Measurements from ENCODE around the gene TBC1D2.
"Not testable (repeated sequence)": the region's sequence is repeated elsewhere in the genome, so short reads cannot be mapped to it uniquely, and the experiment has no call there.

The TBC1D2 gene

GRCh38 chr9:98283143-98283542 is 27.7 kb upstream of the TBC1D2 start:
- H3K4me1 Mint-ChIP-seq (ENCODE audit: low read depth); H3K27ac Mint-ChIP-seq; H3K27me3 Mint-ChIP-seq; H3K36me3 Mint-ChIP-seq (ENCODE audit: low read depth); H3K9me3 Mint-ChIP-seq; H3K4me3 Mint-ChIP-seq: not testable (repeated sequence)

DNA sequence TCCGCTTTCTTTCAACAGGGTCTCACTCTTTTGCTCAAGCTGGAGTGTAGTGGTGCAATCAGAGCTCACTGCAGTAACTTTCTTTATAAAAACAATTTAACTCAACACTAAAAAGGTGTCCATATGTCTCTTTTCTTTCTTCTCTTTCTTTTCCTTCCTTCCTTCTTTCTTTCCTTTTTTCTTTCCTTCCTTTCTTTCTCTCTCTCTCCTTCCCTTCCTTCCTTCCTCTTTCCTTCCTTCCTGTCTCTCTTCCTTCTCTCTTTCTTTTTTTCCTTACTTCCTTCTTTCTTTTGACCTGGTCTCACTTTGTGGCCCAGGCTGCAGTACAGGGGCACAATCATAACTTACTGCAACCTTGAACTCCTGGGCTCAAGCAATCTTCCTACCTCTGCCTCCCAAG is 25.8 kb upstream of the TBC1D2 start:
- H3K27me3 Mint-ChIP-seq = peaks cover 16% of the 10 kb centered on the region

DNA sequence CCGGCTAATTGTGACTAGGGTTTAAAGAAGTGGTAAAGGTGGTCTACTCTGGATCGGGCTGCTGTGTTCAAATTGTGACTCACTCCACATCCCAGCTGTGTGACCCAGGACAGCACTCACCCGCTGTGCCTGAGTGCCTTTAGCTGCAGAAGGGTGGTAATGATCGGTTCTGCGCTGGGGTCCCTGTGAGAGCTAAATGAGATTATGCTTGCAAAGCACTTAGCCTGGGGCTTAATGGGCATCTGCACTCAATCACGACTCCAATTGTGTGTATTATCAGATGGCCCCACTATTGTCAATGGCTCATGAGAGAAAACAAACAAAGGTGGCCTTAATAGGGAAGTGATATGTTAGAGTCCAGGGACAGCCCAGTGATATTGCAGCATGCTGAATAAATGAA is 25.1 kb upstream of the TBC1D2 start:
- H3K4me1 Mint-ChIP-seq (ENCODE audit: low read depth) = no peaks in the 10 kb centered on the region
- no peaks in the 10 kb centered on the region for H3K36me3 Mint-ChIP-seq (ENCODE audit: low read depth)
- H3K27ac Mint-ChIP-seq = no peak overlapping the region
- H3K4me3 Mint-ChIP-seq = no peak overlapping the region
- H3K27me3 Mint-ChIP-seq = peaks cover 16% of the 10 kb centered on the region
- H3K9me3 Mint-ChIP-seq = no peaks in the 10 kb centered on the region

More for the DNA sequence above, 25.8 kb upstream of the TBC1D2 start:
- no peaks in the 10 kb centered on the region for H3K4me1 Mint-ChIP-seq (ENCODE audit: low read depth)
- no peaks in the 10 kb centered on the region for H3K9me3 Mint-ChIP-seq
- no peak overlapping the region for H3K27ac Mint-ChIP-seq
- H3K36me3 Mint-ChIP-seq (ENCODE audit: low read depth) = no peaks in the 10 kb centered on the region
- no peak overlapping the region for H3K4me3 Mint-ChIP-seq

- Mint-ChIP-seq H3K36me3 (ENCODE audit: low read depth) (no peaks in the 10 kb centered on the region), H3K4me3 (no peak overlapping the region)
These were observed 24.7 kb upstream of the TBC1D2 start for GRCh38 chr9:98280162-98280561.

GRCh38 chr9:98276907-98277469 is 21.5 kb upstream of the TBC1D2 start:
- H3K4me3 Mint-ChIP-seq = no peak overlapping the region
- H3K36me3 Mint-ChIP-seq (ENCODE audit: low read depth) = no peaks in the 10 kb centered on the region

More at GRCh38 chr9:98280162-98280561, 24.7 kb upstream of the TBC1D2 start:
- peaks cover 16% of the 10 kb centered on the region for H3K27me3 Mint-ChIP-seq
- no peak overlapping the region for H3K27ac Mint-ChIP-seq
- H3K9me3 Mint-ChIP-seq = no peaks in the 10 kb centered on the region
- no peaks in the 10 kb centered on the region for H3K4me1 Mint-ChIP-seq (ENCODE audit: low read depth)

DNA sequence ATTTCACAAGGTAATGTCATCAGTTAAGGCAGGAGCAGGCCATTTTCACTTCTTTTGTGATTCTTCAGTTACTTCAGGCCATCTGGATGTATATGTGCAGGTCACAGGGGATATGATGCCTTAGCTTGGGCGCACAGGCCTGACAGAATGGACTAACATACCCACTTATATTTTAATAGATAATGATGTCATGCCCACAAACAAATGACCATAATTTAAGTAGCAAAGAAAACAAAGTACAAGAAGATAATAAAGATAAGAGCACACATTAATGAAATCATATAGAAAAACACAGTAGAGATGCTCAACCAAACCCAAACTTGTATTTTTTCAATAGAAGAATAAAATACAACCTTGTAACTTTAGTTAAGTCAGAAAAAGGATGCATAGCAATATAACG is 19.7 kb upstream of the TBC1D2 start:
- Mint-ChIP-seq H3K27me3 (peaks cover 8% of the 10 kb centered on the region), H3K36me3 (ENCODE audit: low read depth) (no peaks in the 10 kb centered on the region), H3K27ac (no peak overlapping the region), H3K9me3 (no peaks in the 10 kb centered on the region), H3K4me1 (ENCODE audit: low read depth) (no peaks in the 10 kb centered on the region), H3K4me3 (no peak overlapping the region)

More at GRCh38 chr9:98276907-98277469, 21.5 kb upstream of the TBC1D2 start:
- Mint-ChIP-seq H3K27me3 (peaks cover 15% of the 10 kb centered on the region), H3K9me3 (no peaks in the 10 kb centered on the region), H3K27ac (no peak overlapping the region), H3K4me1 (ENCODE audit: low read depth) (no peaks in the 10 kb centered on the region)

DNA sequence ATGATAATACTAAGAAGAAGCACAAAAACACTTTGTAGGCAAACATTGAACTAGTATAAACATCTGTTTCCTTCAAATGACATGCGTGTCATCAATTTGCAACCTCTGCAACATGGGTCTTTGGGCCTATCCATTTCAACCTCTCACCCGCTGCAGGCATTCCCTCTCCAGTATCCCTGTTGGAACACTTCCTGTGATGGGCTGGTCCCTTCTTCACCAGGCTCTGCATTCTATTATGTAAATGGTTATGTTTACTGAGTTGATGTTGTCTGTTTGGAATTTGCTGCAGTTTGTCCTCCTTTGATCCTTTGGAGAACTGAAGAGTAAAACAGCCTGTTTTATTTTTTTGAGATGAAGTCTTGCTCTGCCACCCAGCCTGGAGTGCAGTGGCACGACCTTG is 16.6 kb upstream of the TBC1D2 start:
- Mint-ChIP-seq H3K36me3 (ENCODE audit: low read depth) (no peaks in the 10 kb centered on the region), H3K27me3 (peaks cover 13% of the 10 kb centered on the region), H3K4me1 (ENCODE audit: low read depth) (no peaks in the 10 kb centered on the region), H3K9me3 (no peaks in the 10 kb centered on the region), H3K4me3 (no peak overlapping the region), H3K27ac (no peak overlapping the region)

- H3K27me3 Mint-ChIP-seq = peaks cover 11% of the 10 kb centered on the region
- H3K4me3 Mint-ChIP-seq = no peak overlapping the region
- H3K4me1 Mint-ChIP-seq (ENCODE audit: low read depth) = no peaks in the 10 kb centered on the region
- H3K36me3 Mint-ChIP-seq (ENCODE audit: low read depth) = no peaks in the 10 kb centered on the region
- no peak overlapping the region for H3K27ac Mint-ChIP-seq
- no peaks in the 10 kb centered on the region for H3K9me3 Mint-ChIP-seq
These were observed 16.0 kb upstream of the TBC1D2 start for GRCh38 chr9:98271479-98271878.

DNA sequence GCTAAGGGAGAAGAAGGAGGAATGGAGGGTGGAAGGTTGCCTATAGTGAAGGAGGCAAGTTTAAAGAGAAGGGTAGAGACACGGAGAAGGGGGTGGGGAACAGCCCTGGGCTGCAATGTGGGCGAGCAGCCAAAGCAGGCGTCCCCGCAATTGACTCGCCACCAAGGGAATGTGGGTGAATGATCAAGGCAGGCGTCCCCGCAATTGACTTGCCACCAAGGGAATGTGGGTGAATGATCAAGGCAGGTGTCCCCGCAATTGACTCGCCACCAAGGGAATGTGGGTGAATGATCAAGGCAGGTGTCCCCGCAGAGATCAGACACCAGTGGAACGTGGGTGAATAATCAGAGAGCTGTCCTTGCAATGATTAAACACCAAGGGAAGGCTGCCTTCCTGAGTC is 14.8 kb upstream of the TBC1D2 start:
- not testable (repeated sequence) for H3K4me1 Mint-ChIP-seq (ENCODE audit: low read depth); H3K9me3 Mint-ChIP-seq; H3K27me3 Mint-ChIP-seq; H3K36me3 Mint-ChIP-seq (ENCODE audit: low read depth); H3K4me3 Mint-ChIP-seq; H3K27ac Mint-ChIP-seq

GRCh38 chr9:98269652-98270051 is 14.2 kb upstream of the TBC1D2 start:
- not testable (repeated sequence) for H3K27ac Mint-ChIP-seq; H3K36me3 Mint-ChIP-seq (ENCODE audit: low read depth); H3K27me3 Mint-ChIP-seq

DNA sequence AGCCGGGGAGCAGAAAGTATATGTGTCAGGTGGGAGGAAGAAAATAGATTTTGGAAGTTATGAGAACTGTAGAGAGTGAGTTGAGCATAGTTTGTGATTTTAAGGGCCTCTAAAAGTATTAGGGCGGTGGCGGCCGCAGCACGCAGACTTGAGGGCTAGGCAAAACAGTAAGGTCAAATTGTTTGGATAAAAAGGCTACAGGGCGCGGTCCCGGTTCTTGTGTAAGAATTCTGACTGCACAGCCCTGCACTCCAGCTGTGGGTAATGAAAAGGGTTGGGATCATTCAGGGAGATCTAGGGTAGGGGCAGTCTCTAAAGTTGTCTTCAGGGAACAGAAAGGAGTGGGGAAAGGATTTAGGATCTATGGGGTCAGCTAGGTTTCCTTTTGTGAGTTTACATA is 12.1 kb upstream of the TBC1D2 start:
- not testable (repeated sequence) for H3K4me3 Mint-ChIP-seq; H3K27me3 Mint-ChIP-seq; H3K27ac Mint-ChIP-seq; H3K36me3 Mint-ChIP-seq (ENCODE audit: low read depth); H3K4me1 Mint-ChIP-seq (ENCODE audit: low read depth); H3K9me3 Mint-ChIP-seq

More at GRCh38 chr9:98269652-98270051, 14.2 kb upstream of the TBC1D2 start:
- not testable (repeated sequence) for H3K4me3 Mint-ChIP-seq; H3K9me3 Mint-ChIP-seq; H3K4me1 Mint-ChIP-seq (ENCODE audit: low read depth)

- H3K4me1 Mint-ChIP-seq (ENCODE audit: low read depth) = no peaks in the 10 kb centered on the region
- no peaks in the 10 kb centered on the region for H3K36me3 Mint-ChIP-seq (ENCODE audit: low read depth)
- peaks cover 3% of the 10 kb centered on the region for H3K27me3 Mint-ChIP-seq
- H3K9me3 Mint-ChIP-seq = no peaks in the 10 kb centered on the region
- no peak overlapping the region for H3K27ac Mint-ChIP-seq
- no peak overlapping the region for H3K4me3 Mint-ChIP-seq
These were observed 9.1 kb upstream of the TBC1D2 start for GRCh38 chr9:98264516-98264915.

DNA sequence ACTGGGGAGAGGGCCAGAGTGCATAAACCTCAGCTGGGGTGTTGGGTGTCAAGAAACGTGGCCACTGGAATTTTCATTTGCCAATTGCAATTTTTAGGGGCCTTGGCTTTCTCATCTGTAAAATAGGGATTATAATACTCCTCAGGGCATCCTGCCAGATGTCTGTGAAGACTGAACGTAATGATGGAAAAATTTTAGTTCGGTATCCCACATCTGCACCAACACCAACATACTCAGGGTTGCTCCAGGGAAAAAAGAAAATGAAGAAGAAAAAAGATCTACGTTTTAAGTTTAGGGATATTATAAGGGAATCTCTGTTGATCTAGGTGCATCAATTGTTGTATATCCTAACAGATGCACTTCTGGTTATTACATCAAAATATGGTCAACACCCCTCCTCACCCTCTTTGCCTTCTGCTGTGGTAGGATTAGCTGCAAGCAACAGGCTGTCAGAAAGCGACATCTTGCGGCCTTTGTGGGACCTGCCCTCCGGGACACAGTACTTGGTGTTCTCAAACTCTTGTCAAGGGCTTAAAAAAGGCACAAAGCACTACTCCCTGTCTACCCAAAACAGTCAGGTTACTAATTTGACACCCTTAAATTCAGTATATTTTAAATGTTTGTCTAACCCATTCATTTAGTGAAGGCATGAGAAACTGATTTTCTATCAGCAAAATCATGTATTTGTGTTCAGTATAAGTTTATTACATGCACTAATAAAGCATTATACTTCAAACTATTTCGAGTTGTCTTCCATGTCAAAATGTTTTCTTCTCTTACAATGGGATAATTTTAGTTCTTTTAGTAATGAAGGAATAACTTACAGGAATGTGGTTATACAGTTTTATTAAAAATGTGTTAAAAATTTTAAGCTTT is 8.3 kb upstream of the TBC1D2 start:
- H3K9me3 Mint-ChIP-seq = no peaks in the 10 kb centered on the region
- no peaks in the 10 kb centered on the region for H3K4me1 Mint-ChIP-seq (ENCODE audit: low read depth)

DNA sequence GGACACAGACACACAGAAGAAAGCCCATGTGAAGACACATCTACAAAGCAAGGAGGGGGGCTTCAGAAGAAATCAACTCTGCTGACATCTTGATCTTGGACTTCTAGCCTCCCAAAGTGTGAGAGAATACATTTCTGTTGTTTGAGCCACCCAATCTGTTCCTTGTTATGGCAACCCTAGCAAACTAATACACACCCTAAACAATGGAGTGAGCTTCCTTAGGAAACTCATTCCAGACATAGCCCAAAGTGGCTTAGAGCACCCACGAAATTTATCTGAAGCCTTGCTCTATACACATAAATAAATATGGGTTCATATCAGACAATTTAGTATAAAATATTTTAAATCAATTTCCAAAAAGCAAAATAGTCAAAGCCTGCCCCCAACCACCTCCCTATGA is 7.6 kb upstream of the TBC1D2 start:
- Mint-ChIP-seq H3K4me3 (no peak overlapping the region), H3K27ac (no peak overlapping the region), H3K27me3 (no peaks in the 10 kb centered on the region), H3K4me1 (ENCODE audit: low read depth) (no peaks in the 10 kb centered on the region), H3K9me3 (no peaks in the 10 kb centered on the region), H3K36me3 (ENCODE audit: low read depth) (no peaks in the 10 kb centered on the region)

More for the DNA sequence above, 8.3 kb upstream of the TBC1D2 start:
- H3K27me3 Mint-ChIP-seq = no peaks in the 10 kb centered on the region
- H3K4me3 Mint-ChIP-seq = no peak overlapping the region
- H3K36me3 Mint-ChIP-seq (ENCODE audit: low read depth) = no peaks in the 10 kb centered on the region
- H3K27ac Mint-ChIP-seq = no peak overlapping the region

DNA sequence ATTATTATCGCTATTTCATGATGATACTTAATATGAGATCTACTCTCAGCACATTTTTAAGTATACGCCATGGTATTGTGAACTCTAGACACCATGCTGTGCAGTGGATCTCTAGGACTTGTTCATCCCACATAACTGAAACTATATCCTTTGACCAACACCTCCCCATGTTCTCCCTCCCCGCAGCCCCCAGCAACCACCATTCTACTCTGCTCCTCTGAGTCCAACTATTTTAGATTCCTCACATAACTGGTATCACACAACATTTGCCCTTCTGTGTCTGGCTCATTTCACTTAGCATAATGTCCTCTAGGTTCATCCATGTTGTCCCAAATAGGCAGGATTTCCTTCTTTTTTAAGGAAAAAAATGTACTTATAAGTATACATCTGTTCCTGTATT is 6.6 kb upstream of the TBC1D2 start:
- no peak overlapping the region for H3K27ac Mint-ChIP-seq
- H3K36me3 Mint-ChIP-seq (ENCODE audit: low read depth) = no peaks in the 10 kb centered on the region
- H3K27me3 Mint-ChIP-seq = no peaks in the 10 kb centered on the region
- no peaks in the 10 kb centered on the region for H3K9me3 Mint-ChIP-seq
- no peaks in the 10 kb centered on the region for H3K4me1 Mint-ChIP-seq (ENCODE audit: low read depth)
- no peak overlapping the region for H3K4me3 Mint-ChIP-seq

DNA sequence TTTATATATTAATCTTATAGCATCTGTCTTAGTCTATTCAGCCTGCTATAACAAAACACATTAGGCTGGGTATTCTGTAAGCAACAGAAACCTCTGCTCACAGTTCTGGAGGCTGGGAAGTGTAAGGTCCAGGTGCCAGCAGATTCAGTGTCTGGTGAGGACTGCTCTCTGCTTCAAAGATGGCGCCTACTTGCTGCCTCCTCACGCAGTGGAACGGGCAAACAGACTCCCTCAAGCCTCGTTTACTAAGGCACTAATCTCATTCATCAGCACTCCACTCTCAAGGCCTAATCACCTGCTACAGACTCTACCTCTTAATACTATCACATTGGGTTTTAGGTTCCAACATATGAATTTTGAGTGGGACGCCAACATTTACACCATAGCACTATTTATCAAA is 5.2 kb upstream of the TBC1D2 start:
- no peak overlapping the region for H3K4me3 Mint-ChIP-seq
- H3K36me3 Mint-ChIP-seq (ENCODE audit: low read depth) = no peaks in the 10 kb centered on the region
- no peaks in the 10 kb centered on the region for H3K27me3 Mint-ChIP-seq
- no peak overlapping the region for H3K27ac Mint-ChIP-seq
- peaks cover 5% of the 10 kb centered on the region for H3K4me1 Mint-ChIP-seq (ENCODE audit: low read depth)
- H3K9me3 Mint-ChIP-seq = no peaks in the 10 kb centered on the region
